DOHH2 (cell line): ENCODE results near the gene MBD4.
"Not testable (repeated sequence)": the region's sequence is repeated elsewhere in the genome, so short reads cannot be mapped to it uniquely, and the experiment has no call there.

ENCODE experiments used
- H3F3A ChIP-seq: fragments of 200-600 bp; sonication (generic), shearing (Covaris generic); 2 replicates; pipeline ENCODE4 v1.6.0; 2016; ENCODE audit warnings: antibody characterized with exemption, mild to moderate bottlenecking; ENCODE audit not compliant: control insufficient read depth, insufficient read depth
- H3K27ac ChIP-seq: fragments of 200-600 bp; sonication (generic); 2 replicates; pipeline ENCODE4 v1.5.1; 2014; ENCODE audit warnings: low read depth, mild to moderate bottlenecking, low read length, moderate library complexity
- H3K27me3 ChIP-seq: fragments of 200-600 bp; sonication (generic); 2 replicates; pipeline ENCODE4 v1.6.1; 2014; ENCODE audit warnings: mild to moderate bottlenecking, low read length, mixed read lengths; ENCODE audit not compliant: control insufficient read depth
- H3K36me3 ChIP-seq: fragments of 200-600 bp; sonication (generic); 2 replicates; pipeline ENCODE4 v1.6.1; 2014; ENCODE audit warnings: mild to moderate bottlenecking, low read length, moderate library complexity, mixed read lengths; ENCODE audit not compliant: control insufficient read depth
- H3K4me1 ChIP-seq: fragments of 200-600 bp; sonication (generic); 2 replicates; pipeline ENCODE4 v1.6.1; 2014; ENCODE audit warnings: mild to moderate bottlenecking, low read length, mixed read lengths; ENCODE audit not compliant: control insufficient read depth
- H3K4me2 ChIP-seq: fragments of 200-600 bp; sonication (generic); 2 replicates; pipeline ENCODE4 v1.6.0; 2014; ENCODE audit warnings: mild to moderate bottlenecking, low read length, moderate library complexity
- H3K4me3 ChIP-seq: fragments of 200-600 bp; sonication (generic); 2 replicates; pipeline ENCODE4 v1.5.1; 2014; ENCODE audit warnings: mild to moderate bottlenecking, low read length, mixed read lengths
- H3K79me2 ChIP-seq: fragments of 200-600 bp; sonication (generic); 2 replicates; pipeline ENCODE4 v1.6.1; 2014; ENCODE audit warnings: mild to moderate bottlenecking, low read length, mixed read lengths; ENCODE audit not compliant: control insufficient read depth
- H3K9me2 ChIP-seq: fragments of 200-600 bp; sonication (generic); replicated peaks from 2 replicates; pipeline ENCODE4 v1.6.1; 2014; ENCODE audit warnings: mild to moderate bottlenecking, low read length, mixed read lengths; ENCODE audit not compliant: control insufficient read depth
- H3K9me3 ChIP-seq: fragments of 200-600 bp; sonication (generic); 2 replicates; pipeline ENCODE4 v1.6.1; 2014; ENCODE audit warnings: antibody characterized with exemption, low read length, mixed read lengths; ENCODE audit not compliant: control insufficient read depth, insufficient read depth
- H4K20me1 ChIP-seq: fragments of 200-600 bp; sonication (generic); 2 replicates; pipeline ENCODE4 v1.6.0; 2014; ENCODE audit warnings: low read depth, mild to moderate bottlenecking, antibody characterized with exemption, low read length, moderate library complexity; ENCODE audit not compliant: control insufficient read depth, insufficient read depth
- CTCF ChIP-seq: fragments of 200-600 bp; sonication (generic); IDR thresholded peaks from one replicate; pipeline ENCODE4 v1.5.1; 2014; ENCODE audit warnings: antibody characterized with exemption, mild to moderate bottlenecking, low read depth, low read length; ENCODE audit not compliant: poor library complexity, severe bottlenecking
- EZH2phosphoT487 ChIP-seq: fragments of 200-600 bp; sonication (generic); IDR thresholded peaks from 2 replicates; pipeline ENCODE4 v1.6.1; 2017; ENCODE audit warnings: borderline replicate concordance, mild to moderate bottlenecking, antibody characterized with exemption, low read length, moderate library complexity, mixed read lengths

Gene MBD4

GRCh38 chr3:129389572-129389937, 50.2 kb downstream of the MBD4 start:
- no peaks in the 10 kb centered on the region for H3K27me3 ChIP-seq
- H3K4me2 ChIP-seq = no peak overlapping the region
- H3K4me3 ChIP-seq = no peak overlapping the region
- no peaks in the 10 kb centered on the region for H3K9me2 ChIP-seq
- H3K4me1 ChIP-seq = no peaks in the 10 kb centered on the region
- no peaks in the 10 kb centered on the region for H4K20me1 ChIP-seq
- no peaks in the 10 kb centered on the region for H3K9me3 ChIP-seq
- H3K36me3 ChIP-seq = peaks cover 51% of the 10 kb centered on the region
- TF ChIP-seq EZH2phosphoT487 (no peak), CTCF (no peak)
- H3F3A ChIP-seq = 0 out of 2 replicates have a peak, but pooled peaks cover 3% of the 10 kb centered on the region
- H3K79me2 ChIP-seq = peaks cover 10% of the 10 kb centered on the region
- H3K27ac ChIP-seq = no peak overlapping the region

GRCh38 chr3:129388791-129389571, 50.8 kb downstream of the MBD4 start:
- peaks cover 51% of the 10 kb centered on the region for H3K36me3 ChIP-seq

GRCh38 chr3:129387487-129387886, 52.3 kb downstream of the MBD4 start:
- TF ChIP-seq EZH2phosphoT487 = no peak
- no peak for TF ChIP-seq CTCF
- H3K9me2 ChIP-seq = no peaks in the 10 kb centered on the region
- no peak overlapping the region for H3K27ac ChIP-seq
- H3K27me3 ChIP-seq = no peaks in the 10 kb centered on the region
- peaks cover 4% of the 10 kb centered on the region for H3K4me1 ChIP-seq
- no peak overlapping the region for H3K4me2 ChIP-seq
- H3K4me3 ChIP-seq = no peak overlapping the region
- 0 out of 2 replicates have a peak, but pooled peaks cover 3% of the 10 kb centered on the region for H3F3A ChIP-seq
- H3K79me2 ChIP-seq = no peaks in the 10 kb centered on the region
- H4K20me1 ChIP-seq = no peaks in the 10 kb centered on the region
- no peaks in the 10 kb centered on the region for H3K9me3 ChIP-seq
- peaks cover 42% of the 10 kb centered on the region for H3K36me3 ChIP-seq

More at GRCh38 chr3:129388791-129389571, 50.8 kb downstream of the MBD4 start:
- not testable (repeated sequence) for H3K27me3 ChIP-seq, H3K4me2 ChIP-seq, H3K79me2 ChIP-seq, H3K27ac ChIP-seq, H3K4me3 ChIP-seq, H3K4me1 ChIP-seq, H3K9me2 ChIP-seq, H3K9me3 ChIP-seq, H3F3A ChIP-seq, H4K20me1 ChIP-seq

- Histone ChIP-seq H3K36me3 (peaks cover 39% of the 10 kb centered on the region), H3K4me1 (peaks cover 4% of the 10 kb centered on the region), H3F3A (0 out of 2 replicates have a peak, but pooled peaks cover 3% of the 10 kb centered on the region), H3K27ac (no peak overlapping the region), H3K4me3 (no peak overlapping the region), H3K9me2 (no peaks in the 10 kb centered on the region), H3K4me2 (no peak overlapping the region), H4K20me1 (no peaks in the 10 kb centered on the region), H3K27me3 (no peaks in the 10 kb centered on the region), H3K9me3 (no peaks in the 10 kb centered on the region), H3K79me2 (no peaks in the 10 kb centered on the region)
- TF ChIP-seq CTCF = no peak
- TF ChIP-seq EZH2phosphoT487 = no peak
Measured at GRCh38 chr3:129386984-129387383, 52.8 kb downstream of the MBD4 start.

- H3K4me2 ChIP-seq = not testable (repeated sequence)
Measured at GRCh38 chr3:129385507-129385906, 54.2 kb downstream of the MBD4 start.

More at GRCh38 chr3:129385507-129385906, 54.2 kb downstream of the MBD4 start:
- H3K4me3 ChIP-seq, H4K20me1 ChIP-seq, H3K27ac ChIP-seq, H3K4me1 ChIP-seq, H3K9me3 ChIP-seq, H3F3A ChIP-seq, H3K79me2 ChIP-seq, H3K9me2 ChIP-seq, H3K27me3 ChIP-seq: not testable (repeated sequence)
- H3K36me3 ChIP-seq = peaks cover 28% of the 10 kb centered on the region
